Astrocyte (in vitro differentiated cells and primary cell): Measurements from ENCODE around the gene BTBD16.

Experiments
- CTCF ChIP-seq: IDR thresholded peaks from 2 replicates; pipeline ENCODE4 v1.5.1; 2011; ENCODE audit warnings: low read depth, mild to moderate bottlenecking, inconsistent platforms, low read length, moderate library complexity; ENCODE audit not compliant: insufficient read depth
- EZH2 ChIP-seq: IDR thresholded peaks from 2 replicates; pipeline ENCODE4 v1.6.1; 2012; ENCODE audit warnings: mild to moderate bottlenecking, low read length, inconsistent platforms; ENCODE audit not compliant: insufficient read depth

- no peak for TF ChIP-seq CTCF
- no peak for TF ChIP-seq EZH2
Measured at GRCh38 chr10:122348935-122349361, 77.9 kb downstream of the BTBD16 start.
